ENCODE data around the gene PITPNM3.

DNA sequence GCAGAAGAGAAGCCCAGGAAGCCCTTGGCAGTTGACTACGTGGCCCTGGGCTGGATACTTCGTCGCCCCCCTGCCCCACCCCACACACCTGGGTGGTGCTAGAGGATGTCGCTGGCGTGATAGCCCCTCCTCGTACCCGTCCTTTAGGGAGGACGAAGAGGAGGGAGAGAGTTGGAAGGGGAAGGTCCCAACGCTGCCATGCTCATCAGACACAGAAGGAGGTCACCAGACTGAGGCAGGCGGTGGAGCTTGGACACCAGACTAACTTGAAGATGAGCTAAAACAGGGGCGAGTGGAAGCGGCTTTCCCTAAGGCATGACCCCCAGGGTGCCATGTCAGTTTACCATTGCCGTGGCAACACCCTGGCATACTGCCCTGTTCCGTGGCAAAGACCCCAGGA is 132.4 kb downstream of the PITPNM3 start:
- TF ChIP-seq, protein P1, sequence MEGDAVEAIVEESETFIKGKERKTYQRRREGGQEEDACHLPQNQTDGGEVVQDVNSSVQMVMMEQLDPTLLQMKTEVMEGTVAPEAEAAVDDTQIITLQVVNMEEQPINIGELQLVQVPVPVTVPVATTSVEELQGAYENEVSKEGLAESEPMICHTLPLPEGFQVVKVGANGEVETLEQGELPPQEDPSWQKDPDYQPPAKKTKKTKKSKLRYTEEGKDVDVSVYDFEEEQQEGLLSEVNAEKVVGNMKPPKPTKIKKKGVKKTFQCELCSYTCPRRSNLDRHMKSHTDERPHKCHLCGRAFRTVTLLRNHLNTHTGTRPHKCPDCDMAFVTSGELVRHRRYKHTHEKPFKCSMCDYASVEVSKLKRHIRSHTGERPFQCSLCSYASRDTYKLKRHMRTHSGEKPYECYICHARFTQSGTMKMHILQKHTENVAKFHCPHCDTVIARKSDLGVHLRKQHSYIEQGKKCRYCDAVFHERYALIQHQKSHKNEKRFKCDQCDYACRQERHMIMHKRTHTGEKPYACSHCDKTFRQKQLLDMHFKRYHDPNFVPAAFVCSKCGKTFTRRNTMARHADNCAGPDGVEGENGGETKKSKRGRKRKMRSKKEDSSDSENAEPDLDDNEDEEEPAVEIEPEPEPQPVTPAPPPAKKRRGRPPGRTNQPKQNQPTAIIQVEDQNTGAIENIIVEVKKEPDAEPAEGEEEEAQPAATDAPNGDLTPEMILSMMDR (conservative IDR thresholded peaks at IDR 0.05; ENCODE audit: low read depth in 2 of 2), result no peak
- TF ChIP-seq EZH2 (IDR thresholded peaks at IDR 0.05; ENCODE audit: low read depth, unreplicated experiment), result no peak
- TF ChIP-seq EZH2phosphoT487 (IDR thresholded peaks at IDR 0.05; ENCODE audit: unreplicated experiment), result no peak
- TF ChIP-seq, protein P2, sequence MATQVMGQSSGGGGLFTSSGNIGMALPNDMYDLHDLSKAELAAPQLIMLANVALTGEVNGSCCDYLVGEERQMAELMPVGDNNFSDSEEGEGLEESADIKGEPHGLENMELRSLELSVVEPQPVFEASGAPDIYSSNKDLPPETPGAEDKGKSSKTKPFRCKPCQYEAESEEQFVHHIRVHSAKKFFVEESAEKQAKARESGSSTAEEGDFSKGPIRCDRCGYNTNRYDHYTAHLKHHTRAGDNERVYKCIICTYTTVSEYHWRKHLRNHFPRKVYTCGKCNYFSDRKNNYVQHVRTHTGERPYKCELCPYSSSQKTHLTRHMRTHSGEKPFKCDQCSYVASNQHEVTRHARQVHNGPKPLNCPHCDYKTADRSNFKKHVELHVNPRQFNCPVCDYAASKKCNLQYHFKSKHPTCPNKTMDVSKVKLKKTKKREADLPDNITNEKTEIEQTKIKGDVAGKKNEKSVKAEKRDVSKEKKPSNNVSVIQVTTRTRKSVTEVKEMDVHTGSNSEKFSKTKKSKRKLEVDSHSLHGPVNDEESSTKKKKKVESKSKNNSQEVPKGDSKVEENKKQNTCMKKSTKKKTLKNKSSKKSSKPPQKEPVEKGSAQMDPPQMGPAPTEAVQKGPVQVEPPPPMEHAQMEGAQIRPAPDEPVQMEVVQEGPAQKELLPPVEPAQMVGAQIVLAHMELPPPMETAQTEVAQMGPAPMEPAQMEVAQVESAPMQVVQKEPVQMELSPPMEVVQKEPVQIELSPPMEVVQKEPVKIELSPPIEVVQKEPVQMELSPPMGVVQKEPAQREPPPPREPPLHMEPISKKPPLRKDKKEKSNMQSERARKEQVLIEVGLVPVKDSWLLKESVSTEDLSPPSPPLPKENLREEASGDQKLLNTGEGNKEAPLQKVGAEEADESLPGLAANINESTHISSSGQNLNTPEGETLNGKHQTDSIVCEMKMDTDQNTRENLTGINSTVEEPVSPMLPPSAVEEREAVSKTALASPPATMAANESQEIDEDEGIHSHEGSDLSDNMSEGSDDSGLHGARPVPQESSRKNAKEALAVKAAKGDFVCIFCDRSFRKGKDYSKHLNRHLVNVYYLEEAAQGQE (IDR thresholded peaks at IDR 0.05; ENCODE audit: unreplicated experiment), result no peak
- no peak for TF ChIP-seq POLR2AphosphoS5 (IDR thresholded peaks at IDR 0.05; ENCODE audit: low read depth)
- TF ChIP-seq, protein P3, sequence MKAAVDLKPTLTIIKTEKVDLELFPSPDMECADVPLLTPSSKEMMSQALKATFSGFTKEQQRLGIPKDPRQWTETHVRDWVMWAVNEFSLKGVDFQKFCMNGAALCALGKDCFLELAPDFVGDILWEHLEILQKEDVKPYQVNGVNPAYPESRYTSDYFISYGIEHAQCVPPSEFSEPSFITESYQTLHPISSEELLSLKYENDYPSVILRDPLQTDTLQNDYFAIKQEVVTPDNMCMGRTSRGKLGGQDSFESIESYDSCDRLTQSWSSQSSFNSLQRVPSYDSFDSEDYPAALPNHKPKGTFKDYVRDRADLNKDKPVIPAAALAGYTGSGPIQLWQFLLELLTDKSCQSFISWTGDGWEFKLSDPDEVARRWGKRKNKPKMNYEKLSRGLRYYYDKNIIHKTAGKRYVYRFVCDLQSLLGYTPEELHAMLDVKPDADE (IDR thresholded peaks at IDR 0.05), result no peak
- no peak for TF ChIP-seq JUNB (IDR thresholded peaks at IDR 0.05; ENCODE audit: unreplicated experiment)
